Lung (tissue), 12 donors: ENCODE results near the gene ADCY2. TPM values are rescaled to one million over a fixed set of nuclear protein-coding genes. Genes with fewer than 3 reads are reported as not detected.
A peak's percentile ranks its signal among the peaks of the same experiment; 100 is the strongest.

Experiments
- ATAC-seq: fragments of 200-7000 bp; cut with Tn5 transposase; one replicate; pipeline ENCODE4 v1.9.1; 2020; ENCODE audit warnings: moderate number of reproducible peaks; ENCODE audit not compliant: insufficient read depth, low FRiP score
- DNase-seq, 3 donors: peaks; one replicate each; pipeline ENCODE4 v3.0.0-alpha.2; 2013 to 2017
- H3K27ac ChIP-seq, 2 donors: one replicate each; pipeline ENCODE4 v1.5.1; 2013; ENCODE audit warnings: mild to moderate bottlenecking in 2 of 2, moderate library complexity in 2 of 2, control low read depth in 1 of 2, inconsistent platforms in 1 of 2, low read depth in 1 of 2, low read length in 1 of 2
- H3K27me3 ChIP-seq, 3 donors: one replicate each; pipeline ENCODE4 v1.5.1; 2013; ENCODE audit warnings: low read length in 2 of 3; ENCODE audit not compliant: control insufficient read depth in 3 of 3, insufficient read depth in 3 of 3
- H3K36me3 ChIP-seq, 4 donors: one replicate each; pipeline ENCODE4 v1.5.1; 2013; ENCODE audit warnings: low read length in 4 of 4, mild to moderate bottlenecking in 1 of 4, moderate library complexity in 1 of 4; ENCODE audit not compliant: control insufficient read depth in 4 of 4, insufficient read depth in 4 of 4
- H3K4me1 ChIP-seq, 5 donors: one replicate each; pipeline ENCODE4 v1.5.1; 2013; ENCODE audit warnings: low read length in 5 of 5, mild to moderate bottlenecking in 2 of 5, moderate library complexity in 1 of 5; ENCODE audit not compliant: control insufficient read depth in 5 of 5, insufficient read depth in 5 of 5
- H3K4me3 ChIP-seq: one replicate; pipeline ENCODE4 v1.5.1; 2013; ENCODE audit warnings: mild to moderate bottlenecking, control low read depth, moderate library complexity
- H3K9ac ChIP-seq, 2 donors: one replicate each; pipeline ENCODE4 v1.5.1; 2013; ENCODE audit warnings: low read length in 2 of 2, control low read depth in 1 of 2; ENCODE audit not compliant: insufficient read depth in 1 of 2
- H3K9me3 ChIP-seq, 4 donors: one replicate each; pipeline ENCODE4 v1.5.1; 2013; ENCODE audit warnings: low read length in 3 of 4, mild to moderate bottlenecking in 1 of 4, moderate library complexity in 1 of 4; ENCODE audit not compliant: control insufficient read depth in 4 of 4, insufficient read depth in 3 of 4
- CTCF ChIP-seq: IDR thresholded peaks from 2 replicates; pipeline ENCODE4 v1.5.1; 2012; ENCODE audit warnings: mild to moderate bottlenecking; ENCODE audit errors: control extremely low read depth, extremely low read depth
- WGBS, 2 donors: extraction: QIAGEN DNeasy Blood & Tissue Kit; methylation state at CpG; one replicate each; pipeline ENCODE4 v1.1.7; 2013; 5-methylcytosine and 5-hydroxymethylcytosine counted together
- polyA plus RNA-seq, 2 donors: library from polyadenylated mRNA; stranded (reverse); fragments of 200-250 nt; gene quantifications; one replicate each; pipeline ENCODE4 v1.2.1, GENCODE V29; 2013
- total RNA-seq, 2 donors: library from RNA; depleted of rRNA in 1 of 2; stranded (reverse); fragments of >200 nt in 1 of 2; gene quantifications; one replicate each; pipeline ENCODE4 v1.2.1, GENCODE V29; 2014 to 2021
- donor health status: control.
- donor health status: control.
- donor health status: Bipolar disorder and iron deficiency.
- donor health status: healthy.
- donor health status: DM: yes; HTN: yes; CAD: no.

The ADCY2 gene
- total and polyA plus RNA-seq, 4 donors, result 0.10 to 3.5 (median 0.84) TPM

GRCh38 chr5:7787770-7788169 is 391.8 kb downstream of the ADCY2 start:
- Histone ChIP-seq H3K4me3 (no peak overlapping the region), H3K27me3 (no peaks in the 10 kb centered on the region), H3K9me3 (no peaks in the 10 kb centered on the region), H3K9ac (no peak overlapping the region), H3K27ac (no peak overlapping the region), H3K4me1 (no peaks in the 10 kb centered on the region), H3K36me3 (no peaks in the 10 kb centered on the region)
- DNase-seq, result no peak
- no peak for TF ChIP-seq CTCF
- ATAC-seq, result no peak
- 85 to 89% methylated on average over 3 of the region's 3 CpGs for WGBS, 2 donors

DNA sequence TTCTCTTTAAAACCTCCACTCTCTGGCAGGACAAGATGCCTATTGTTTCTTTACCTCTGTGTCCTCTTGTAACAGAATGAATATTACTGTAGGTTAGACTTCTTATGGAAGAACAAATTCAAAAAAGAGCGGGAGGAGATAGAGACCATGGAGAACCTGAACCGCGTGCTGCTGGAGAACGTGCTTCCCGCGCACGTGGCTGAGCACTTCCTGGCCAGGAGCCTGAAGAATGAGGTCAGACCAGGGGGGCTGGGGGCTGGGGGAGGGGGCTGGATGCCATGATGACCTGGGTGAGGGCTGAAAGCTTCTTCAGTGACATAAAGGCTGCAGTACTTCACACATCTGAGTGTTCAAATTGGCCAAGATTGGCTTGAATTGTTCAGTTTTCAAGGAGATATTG is 393.6 kb downstream of the ADCY2 start:
- Histone ChIP-seq H3K9ac (no peak overlapping the region), H3K36me3 (no peaks in the 10 kb centered on the region), H3K4me3 (no peak overlapping the region), H3K27ac (no peak overlapping the region), H3K27me3 (no peaks in the 10 kb centered on the region), H3K4me1 (no peaks in the 10 kb centered on the region), H3K9me3 (no peaks in the 10 kb centered on the region)
- DNase-seq (no peak), ATAC-seq (no peak)
- TF ChIP-seq CTCF, result no peak
- 86 to 87% methylated on average over 7 of the region's 7 CpGs for WGBS, 2 donors

GRCh38 chr5:7793895-7794294 is 398.0 kb downstream of the ADCY2 start:
- ATAC-seq (no peak), DNase-seq (no peak)
- 78 to 85% methylated on average over 5 of the region's 5 CpGs for WGBS, 2 donors
- no peaks in the 10 kb centered on the region for H3K27me3 ChIP-seq
- no peaks in the 10 kb centered on the region for H3K36me3 ChIP-seq
- no peak overlapping the region for H3K27ac ChIP-seq
- no peaks in the 10 kb centered on the region for H3K4me1 ChIP-seq
- H3K9me3 ChIP-seq, result peaks cover 0 to 2% (median 0%) of the 10 kb centered on the region in 4 donors
- no peak overlapping the region for H3K4me3 ChIP-seq
- H3K9ac ChIP-seq, result no peak overlapping the region
- TF ChIP-seq CTCF, result no peak

DNA sequence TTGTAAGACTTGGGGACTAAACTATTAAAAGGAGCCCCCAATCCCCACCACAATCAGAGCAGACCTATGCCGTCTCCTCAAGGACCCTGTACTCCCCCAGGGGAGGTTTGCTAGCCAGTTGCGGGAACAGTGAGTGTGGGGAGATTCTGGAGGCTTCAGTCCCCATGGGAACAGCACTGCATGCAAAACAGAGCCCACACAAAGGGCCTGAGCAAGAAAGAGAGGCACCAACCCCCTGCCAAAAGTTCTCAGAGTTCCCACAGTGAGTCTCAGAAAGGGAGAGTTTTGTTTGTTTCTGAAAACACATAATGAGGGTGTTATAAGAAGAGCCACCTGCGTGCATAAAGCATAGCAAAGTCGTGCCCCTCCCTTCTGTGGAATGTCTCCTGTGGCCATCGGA is 398.4 kb downstream of the ADCY2 start:
- no peak for TF ChIP-seq CTCF
- ATAC-seq, result no peak
- Histone ChIP-seq H3K9ac (no peak overlapping the region), H3K36me3 (no peaks in the 10 kb centered on the region), H3K9me3 (peaks cover 0 to 2% (median 0%) of the 10 kb centered on the region in 4 donors), H3K4me3 (no peak overlapping the region), H3K4me1 (no peaks in the 10 kb centered on the region), H3K27ac (no peak overlapping the region), H3K27me3 (no peaks in the 10 kb centered on the region)
- 48 to 66% methylated on average over 5 of the region's 5 CpGs for WGBS, 2 donors
- peak in 1 of 3 donors; percentile 12 for DNase-seq
